ENCODE results near the gene PYHIN1. TPM values are rescaled to one million over a fixed set of nuclear protein-coding genes. Genes with fewer than 3 reads are reported as not detected.

Gene PYHIN1
- total RNA-seq, 1 donor: not detected

DNA sequence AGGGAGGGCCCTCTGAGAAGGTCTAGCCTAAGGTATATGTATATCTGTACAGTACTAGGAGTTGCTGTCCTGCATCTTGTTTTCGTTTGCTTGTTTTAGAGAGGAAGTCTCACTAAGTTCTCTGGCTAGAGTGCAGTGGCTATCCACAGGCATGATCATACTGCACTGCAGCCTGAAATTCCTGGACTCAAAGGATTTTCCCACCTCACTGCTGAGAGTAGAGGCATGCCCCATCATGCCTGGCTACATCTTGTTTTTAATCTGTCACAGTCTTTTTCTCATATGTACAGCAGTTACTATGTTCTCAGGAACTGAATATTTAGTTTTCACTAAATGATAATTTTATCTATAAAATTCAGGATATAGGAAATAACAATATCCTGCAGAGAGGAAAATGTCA lies 15.3 kb upstream of the PYHIN1 start:
- Histone ChIP-seq H3K4me2 (ENCODE audit: insufficient read depth, low read length) (no peak overlapping the region), H3K27ac (ENCODE audit: low read depth, low read length) (no peak overlapping the region), H3K27me3 (ENCODE audit: insufficient read depth, low read length) (no peaks in the 10 kb centered on the region), H4K20me1 (ENCODE audit: insufficient read depth, low read length) (no peaks in the 10 kb centered on the region), H2AFZ (ENCODE audit: low read length) (no peak overlapping the region), H3K4me1 (ENCODE audit: insufficient read depth, low read length) (no peaks in the 10 kb centered on the region), H3K36me3 (ENCODE audit: insufficient read depth, low read length) (no peaks in the 10 kb centered on the region), H3K9me3 (ENCODE audit: low read depth, low read length) (peaks cover 2% of the 10 kb centered on the region), H3K4me3 (ENCODE audit: insufficient read depth, low read length) (no peak overlapping the region), H3K79me2 (ENCODE audit: insufficient read depth, low read length) (no peaks in the 10 kb centered on the region)
- DNase-seq (ENCODE audit: insufficient read length, low spot score, missing footprints): no peak
- TF ChIP-seq CTCF (IDR thresholded peaks at IDR 0.05; ENCODE audit: extremely low read depth, low read depth, low read length): no peak

DNA sequence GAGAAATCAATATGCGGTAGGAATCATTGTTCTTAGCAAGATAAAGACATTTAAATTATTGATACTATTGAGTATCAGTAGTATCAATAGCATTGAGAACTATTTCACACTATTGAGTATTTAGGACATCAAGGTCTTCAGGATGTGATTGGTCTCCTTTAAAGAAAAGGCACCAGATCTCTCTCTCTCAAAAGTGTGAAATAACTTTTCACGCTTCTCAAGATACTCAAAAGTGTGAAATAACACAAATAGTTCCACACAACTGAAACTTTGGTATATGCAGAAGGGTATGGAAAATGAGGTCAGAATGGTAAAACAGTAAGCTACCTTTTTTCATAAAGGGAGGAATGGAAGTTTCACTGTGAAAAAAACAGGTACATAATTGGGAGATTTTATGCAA lies 6.7 kb upstream of the PYHIN1 start:
- no peak for TF ChIP-seq CTCF (IDR thresholded peaks at IDR 0.05; ENCODE audit: extremely low read depth, low read depth, low read length)
- Histone ChIP-seq H3K27me3 (ENCODE audit: insufficient read depth, low read length) (no peaks in the 10 kb centered on the region), H3K4me3 (ENCODE audit: insufficient read depth, low read length) (no peak overlapping the region), H3K27ac (ENCODE audit: low read depth, low read length) (no peak overlapping the region), H3K4me1 (ENCODE audit: insufficient read depth, low read length) (no peaks in the 10 kb centered on the region), H3K79me2 (ENCODE audit: insufficient read depth, low read length) (no peaks in the 10 kb centered on the region), H2AFZ (ENCODE audit: low read length) (no peak overlapping the region), H3K9me3 (ENCODE audit: low read depth, low read length) (peaks cover 2% of the 10 kb centered on the region), H4K20me1 (ENCODE audit: insufficient read depth, low read length) (no peaks in the 10 kb centered on the region), H3K4me2 (ENCODE audit: insufficient read depth, low read length) (no peak overlapping the region), H3K36me3 (ENCODE audit: insufficient read depth, low read length) (no peaks in the 10 kb centered on the region)
- DNase-seq (ENCODE audit: insufficient read length, low spot score, missing footprints): no peak

DNA sequence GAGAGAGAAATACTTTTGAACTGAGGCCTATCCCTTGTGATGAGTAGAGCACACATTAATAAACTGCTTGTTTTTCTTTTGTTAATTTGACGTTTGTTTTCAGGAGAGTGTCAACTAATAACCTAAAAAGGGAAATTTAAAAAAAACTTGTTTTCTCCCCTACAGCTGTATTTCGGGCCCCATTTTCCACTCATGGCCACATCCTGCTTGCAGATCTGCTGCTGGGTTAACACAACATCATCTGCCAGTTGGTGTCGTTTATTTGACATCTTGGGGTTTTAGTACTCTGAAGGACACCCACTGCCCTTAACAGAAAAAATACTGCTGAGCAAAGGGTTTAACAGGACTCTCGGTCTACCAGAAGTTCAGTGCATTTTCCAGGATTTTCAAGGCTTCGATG lies 848 bp upstream of the PYHIN1 start:
- H3K27me3 ChIP-seq (ENCODE audit: insufficient read depth, low read length): no peaks in the 10 kb centered on the region
- H2AFZ ChIP-seq (ENCODE audit: low read length): no peak overlapping the region
- H3K4me2 ChIP-seq (ENCODE audit: insufficient read depth, low read length): no peak overlapping the region
- H3K79me2 ChIP-seq (ENCODE audit: insufficient read depth, low read length): no peaks in the 10 kb centered on the region
- H4K20me1 ChIP-seq (ENCODE audit: insufficient read depth, low read length): no peaks in the 10 kb centered on the region
- TF ChIP-seq CTCF (IDR thresholded peaks at IDR 0.05; ENCODE audit: extremely low read depth, low read depth, low read length): no peak
- H3K4me1 ChIP-seq (ENCODE audit: insufficient read depth, low read length): no peaks in the 10 kb centered on the region
- DNase-seq (ENCODE audit: insufficient read length, low spot score, missing footprints): no peak
- H3K4me3 ChIP-seq (ENCODE audit: insufficient read depth, low read length): no peak overlapping the region
- H3K36me3 ChIP-seq (ENCODE audit: insufficient read depth, low read length): no peaks in the 10 kb centered on the region
- H3K9me3 ChIP-seq (ENCODE audit: low read depth, low read length): no peaks in the 10 kb centered on the region
- no peak overlapping the region for H3K27ac ChIP-seq (ENCODE audit: low read depth, low read length)

GRCh38 chr1:158932171-158932570 lies 819 bp downstream of the PYHIN1 start:
- TF ChIP-seq CTCF (IDR thresholded peaks at IDR 0.05; ENCODE audit: extremely low read depth, low read depth, low read length): no peak
- H3K79me2 ChIP-seq (ENCODE audit: insufficient read depth, low read length): no peaks in the 10 kb centered on the region
- DNase-seq (ENCODE audit: insufficient read length, low spot score, missing footprints): no peak
- no peaks in the 10 kb centered on the region for H3K4me1 ChIP-seq (ENCODE audit: insufficient read depth, low read length)
- H3K36me3 ChIP-seq (ENCODE audit: insufficient read depth, low read length): no peaks in the 10 kb centered on the region
- no peak overlapping the region for H3K4me3 ChIP-seq (ENCODE audit: insufficient read depth, low read length)
- H3K9me3 ChIP-seq (ENCODE audit: low read depth, low read length): no peaks in the 10 kb centered on the region
- H3K4me2 ChIP-seq (ENCODE audit: insufficient read depth, low read length): no peak overlapping the region
- no peak overlapping the region for H3K27ac ChIP-seq (ENCODE audit: low read depth, low read length)
- no peaks in the 10 kb centered on the region for H3K27me3 ChIP-seq (ENCODE audit: insufficient read depth, low read length)
- no peaks in the 10 kb centered on the region for H4K20me1 ChIP-seq (ENCODE audit: insufficient read depth, low read length)
- H2AFZ ChIP-seq (ENCODE audit: low read length): no peak overlapping the region

Data from osteoblast (primary cell).